Activated CD4-positive, CD25-positive, alpha-beta regulatory T cell treated with anti-CD3 and anti-CD28 coated beads, Interleukin-2, amount 50 U/mL, for 24 hours (primary cell): ENCODE results near the gene SLC25A26.
"Not testable (repeated sequence)": the region's sequence is repeated elsewhere in the genome, so short reads cannot be mapped to it uniquely, and the experiment has no call there.

Experiments used
- ATAC-seq, 2 donors: fragments of 150-1000 bp; cut with Tn5 transposase; one replicate each; pipeline ENCODE4 v1.10.0; 2021; ENCODE audit warnings: mild to moderate bottlenecking in 1 of 2, moderate library complexity in 1 of 2

The SLC25A26 gene

DNA sequence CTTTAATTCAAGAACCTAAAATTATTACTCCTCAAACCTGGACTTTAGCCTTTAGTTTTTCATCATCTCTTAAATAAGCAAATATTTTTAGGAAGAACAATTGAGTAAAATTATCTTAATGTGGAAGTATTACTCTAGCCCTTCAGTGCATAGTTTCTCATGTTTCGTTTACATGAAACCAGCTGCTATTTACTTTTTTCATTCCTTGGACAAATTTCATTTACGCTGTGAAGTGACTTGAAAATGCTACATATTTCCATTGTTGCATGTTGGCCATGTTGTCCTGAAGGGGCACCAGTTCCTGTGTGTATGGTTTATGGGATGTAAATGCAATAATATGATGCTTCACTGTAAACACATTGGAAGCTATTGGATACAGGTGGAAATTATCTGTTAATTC is 49.9 kb downstream of the SLC25A26 start:
- ATAC-seq, result no peak

DNA sequence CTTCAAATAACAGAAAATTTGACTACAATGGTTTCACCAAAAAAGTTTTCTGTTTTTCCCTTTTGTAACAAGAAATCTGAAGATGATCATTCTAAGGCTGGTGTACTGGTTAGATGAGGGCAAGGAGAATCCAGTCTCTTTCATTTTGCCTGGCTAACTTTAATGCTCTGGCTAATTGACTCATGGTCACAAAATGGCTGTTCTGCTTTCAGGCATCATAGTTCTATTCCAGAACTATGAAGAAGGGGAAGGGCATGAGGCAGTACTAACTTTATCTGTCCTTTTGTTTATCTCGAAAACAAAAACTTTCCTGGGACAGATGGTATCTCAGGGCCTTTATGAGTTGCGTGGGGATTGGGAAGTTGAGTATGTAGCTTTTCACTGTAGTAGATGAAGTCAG is 50.4 kb downstream of the SLC25A26 start:
- ATAC-seq, result no peak

DNA sequence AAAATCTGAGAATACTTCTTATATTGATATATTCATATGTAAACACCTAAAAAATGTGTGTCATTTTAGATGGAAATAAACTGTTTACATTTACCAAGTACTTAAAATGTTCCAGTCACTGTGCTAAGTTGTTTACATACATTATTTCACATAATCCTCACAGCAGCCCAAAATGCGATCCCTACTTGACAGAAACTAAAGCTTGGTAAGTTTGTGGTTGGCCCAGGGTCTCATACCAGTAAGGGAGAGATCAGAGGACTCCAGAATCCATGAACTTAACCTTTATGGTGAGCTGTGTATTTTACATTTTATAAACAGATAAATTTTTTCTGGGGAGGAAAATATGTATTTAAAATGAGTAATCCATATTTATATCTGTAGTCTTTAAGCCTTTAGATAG is 51.2 kb downstream of the SLC25A26 start:
- no peak for ATAC-seq

DNA sequence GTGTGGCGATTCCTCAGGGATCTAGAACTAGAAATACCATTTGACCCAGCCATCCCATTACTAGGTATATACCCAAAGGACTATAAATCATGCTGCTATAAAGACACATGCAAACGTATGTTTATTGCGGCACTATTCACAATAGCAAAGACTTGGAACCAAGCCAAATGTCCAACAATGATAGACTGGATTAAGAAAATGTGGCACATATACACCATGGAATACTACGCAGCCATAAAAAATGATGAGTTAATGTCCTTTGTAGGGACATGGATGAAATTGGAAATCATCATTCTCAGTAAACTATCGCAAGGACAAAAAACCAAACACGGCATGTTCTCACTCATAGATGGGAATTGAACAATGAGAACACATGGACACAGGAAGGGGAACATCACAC is 54.0 kb downstream of the SLC25A26 start:
- ATAC-seq, result not testable (repeated sequence)

DNA sequence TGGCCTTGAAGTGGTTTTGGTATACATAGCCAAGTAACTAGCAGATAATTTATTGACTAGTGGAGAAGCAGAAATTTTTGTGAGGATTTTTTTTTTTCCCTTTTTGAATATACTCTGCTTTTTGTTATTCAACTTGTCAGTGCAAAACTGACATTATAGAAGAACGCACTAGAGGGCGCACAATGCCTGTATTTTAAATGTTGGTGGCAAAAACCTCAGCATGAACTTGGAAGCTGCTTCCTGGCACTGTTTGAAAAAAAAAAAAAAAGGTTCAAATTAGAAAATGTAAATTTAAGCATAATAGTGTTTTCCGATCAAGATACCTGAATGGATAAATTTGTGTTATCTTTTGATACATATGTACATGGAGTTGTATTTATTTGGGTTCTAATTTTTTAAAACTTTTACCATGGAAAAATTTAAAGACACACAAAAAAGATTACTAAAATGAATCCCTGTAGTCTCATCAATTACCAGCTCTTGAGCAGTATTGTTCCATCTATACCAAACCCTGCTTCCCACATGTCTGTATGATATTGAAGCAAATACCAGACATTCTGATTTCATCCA is 56.0 kb downstream of the SLC25A26 start:
- peak in 1 of 2 donors; percentile 49 for ATAC-seq

DNA sequence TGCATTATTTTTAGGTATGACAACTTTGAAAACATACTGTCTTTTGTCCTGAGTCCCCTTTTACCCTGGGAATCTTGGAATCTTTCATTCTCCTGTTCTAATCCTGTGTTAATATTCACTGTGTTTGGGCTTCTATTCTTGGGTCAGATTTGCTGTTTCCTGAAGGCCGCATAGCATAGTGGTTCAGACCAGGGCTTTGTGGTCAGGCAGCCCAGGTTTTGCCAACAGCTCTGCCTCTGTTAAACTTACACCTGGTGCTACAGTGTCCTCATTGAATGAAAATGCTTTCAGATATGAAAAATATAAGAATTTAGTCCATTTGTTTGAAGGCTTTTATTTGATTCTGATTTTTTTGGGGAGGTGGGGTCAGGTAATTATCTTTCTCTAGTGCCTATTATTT is 58.4 kb downstream of the SLC25A26 start:
- ATAC-seq, result no peak

DNA sequence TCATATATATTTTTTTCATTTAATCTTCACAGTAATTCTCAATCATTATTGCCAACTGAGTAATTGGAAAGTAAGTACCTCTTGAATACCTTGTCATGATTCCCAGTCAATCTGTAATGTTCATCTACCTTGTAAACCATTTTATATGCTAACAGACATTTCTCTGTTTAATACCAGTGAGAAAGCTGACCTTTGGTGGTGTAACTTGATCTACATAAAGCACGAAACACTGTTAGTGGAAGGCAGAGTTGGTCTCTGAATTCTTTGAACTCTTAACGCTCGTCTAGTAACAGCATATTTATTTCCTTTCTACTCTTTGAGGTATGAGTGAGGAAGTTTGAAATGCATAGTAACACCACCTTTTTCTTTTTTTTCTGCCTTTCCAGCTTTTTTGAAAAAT is 59.5 kb downstream of the SLC25A26 start:
- no peak for ATAC-seq

DNA sequence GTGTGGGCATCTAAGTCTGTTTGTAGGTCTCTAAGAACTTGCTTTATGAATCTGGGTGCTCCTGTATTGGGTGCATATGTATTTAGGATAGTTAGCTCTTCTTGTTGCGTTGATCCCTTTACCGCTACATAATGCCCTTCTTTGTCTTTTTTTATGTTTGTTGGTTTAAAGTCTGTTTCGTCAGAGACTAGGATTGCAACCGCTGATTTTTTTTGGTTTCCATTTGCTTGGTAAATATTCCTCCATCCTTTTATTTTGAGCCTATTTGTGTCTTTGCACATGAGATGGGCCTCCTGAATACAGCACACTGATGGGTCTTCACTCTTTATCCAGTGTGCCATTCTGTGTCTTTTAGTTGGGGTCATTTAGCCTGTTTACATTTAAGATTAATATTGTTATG is 71.1 kb downstream of the SLC25A26 start:
- ATAC-seq, result not testable (repeated sequence)

DNA sequence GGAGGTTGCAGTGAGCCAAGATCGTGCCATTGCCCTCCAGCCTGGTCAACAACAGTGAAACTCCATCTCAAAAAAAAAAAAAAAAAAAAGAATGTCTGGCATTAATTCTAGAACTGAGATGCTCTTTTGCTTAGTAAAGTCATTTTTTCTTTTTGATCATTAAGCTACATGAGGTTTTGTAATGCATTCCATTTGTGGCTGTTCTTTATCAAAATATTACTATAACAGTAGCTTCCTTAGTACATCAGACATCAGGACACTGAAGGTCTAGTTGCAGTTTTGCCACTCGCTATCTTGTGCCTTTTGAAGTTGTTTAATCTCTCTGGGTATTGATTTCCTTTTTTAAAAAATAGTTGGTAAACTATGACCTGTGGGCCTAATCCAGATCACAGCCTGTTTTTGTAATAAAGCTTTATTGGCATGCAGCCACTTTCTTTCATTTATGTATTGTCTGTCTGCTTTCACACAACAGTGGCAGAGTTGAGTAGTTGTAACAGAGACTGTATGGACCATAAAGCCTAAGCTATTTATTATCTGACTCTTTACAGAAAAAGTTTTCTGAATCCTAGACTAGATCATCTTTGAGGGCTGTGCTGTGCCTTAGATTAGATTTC is 76.6 kb downstream of the SLC25A26 start:
- ATAC-seq, result no peak

DNA sequence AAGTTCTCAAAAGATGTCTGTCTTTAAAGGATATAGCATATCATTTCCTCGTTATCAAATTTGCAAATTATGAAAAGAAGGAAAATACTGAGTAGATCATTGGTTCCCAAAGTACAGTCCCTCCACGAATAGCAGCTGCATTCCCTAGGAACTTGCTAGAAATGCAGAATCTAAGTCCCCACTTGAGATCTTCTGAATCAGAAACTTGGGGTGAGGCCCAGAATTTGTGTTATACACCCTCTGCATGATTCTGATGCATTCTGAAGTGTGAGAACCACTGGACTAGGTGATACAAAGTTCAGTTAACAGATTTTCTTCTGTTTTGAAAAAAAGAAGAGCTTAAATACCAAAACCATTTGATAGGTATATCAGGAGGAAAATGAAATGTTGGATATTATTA is 77.1 kb downstream of the SLC25A26 start:
- ATAC-seq, result no peak

DNA sequence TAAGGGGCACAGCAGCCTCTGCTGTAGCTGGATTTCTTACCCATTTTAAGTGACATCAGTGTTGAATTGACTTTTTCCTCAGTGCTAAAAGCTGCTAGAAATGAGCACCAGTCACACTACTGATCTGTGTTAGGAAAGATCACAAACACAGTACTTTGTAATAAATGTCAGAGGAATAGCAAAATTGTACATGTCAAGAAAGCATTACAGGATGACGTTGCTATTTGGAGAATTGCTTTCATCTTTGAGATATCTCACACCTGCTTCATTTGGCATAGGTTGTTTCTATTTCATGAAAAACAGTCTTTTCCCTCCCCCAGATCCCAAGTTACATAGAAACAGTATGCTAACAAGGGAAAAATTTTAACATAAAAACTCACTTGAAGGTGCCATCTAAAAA is 77.8 kb downstream of the SLC25A26 start:
- peak in 1 of 2 donors; percentile 3 for ATAC-seq

DNA sequence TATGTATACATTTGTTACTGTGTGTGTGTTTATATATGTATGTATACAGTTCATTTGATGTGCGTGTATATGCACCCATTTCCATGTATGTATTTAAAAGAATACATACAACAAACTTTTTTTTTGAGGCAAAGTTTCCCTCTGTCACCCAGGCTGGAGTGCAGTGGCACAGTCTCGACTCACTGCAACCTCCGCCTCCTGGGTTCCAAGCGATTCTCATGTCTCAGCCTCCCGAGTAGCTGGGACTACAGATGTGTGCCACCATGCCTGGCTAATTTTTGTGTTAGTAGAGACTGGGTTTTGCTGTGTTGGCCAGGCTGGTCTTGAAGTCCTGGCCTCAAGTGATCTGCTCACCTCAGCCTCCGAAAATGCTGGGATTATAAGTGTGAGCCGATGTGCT is 78.3 kb downstream of the SLC25A26 start:
- not testable (repeated sequence) for ATAC-seq

DNA sequence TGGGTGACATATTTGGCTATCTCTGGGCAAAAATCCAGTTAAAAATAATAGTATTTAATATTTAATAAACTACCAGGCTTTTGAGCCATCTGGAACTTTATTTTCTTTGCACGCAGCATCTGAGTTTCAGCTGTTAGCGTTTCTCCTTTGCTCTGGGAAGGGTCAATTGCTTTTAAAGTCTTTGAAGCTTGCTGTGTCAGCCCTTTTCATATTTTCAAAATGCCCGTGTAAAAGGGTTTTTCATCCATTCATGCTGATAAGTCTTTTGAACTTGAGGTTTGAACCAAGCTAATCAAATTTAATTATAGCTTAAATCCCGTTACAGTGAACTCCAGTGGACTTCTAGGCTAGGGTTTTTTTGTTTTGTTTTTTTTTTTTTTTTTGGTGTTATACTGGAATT is 79.1 kb downstream of the SLC25A26 start:
- no peak for ATAC-seq

DNA sequence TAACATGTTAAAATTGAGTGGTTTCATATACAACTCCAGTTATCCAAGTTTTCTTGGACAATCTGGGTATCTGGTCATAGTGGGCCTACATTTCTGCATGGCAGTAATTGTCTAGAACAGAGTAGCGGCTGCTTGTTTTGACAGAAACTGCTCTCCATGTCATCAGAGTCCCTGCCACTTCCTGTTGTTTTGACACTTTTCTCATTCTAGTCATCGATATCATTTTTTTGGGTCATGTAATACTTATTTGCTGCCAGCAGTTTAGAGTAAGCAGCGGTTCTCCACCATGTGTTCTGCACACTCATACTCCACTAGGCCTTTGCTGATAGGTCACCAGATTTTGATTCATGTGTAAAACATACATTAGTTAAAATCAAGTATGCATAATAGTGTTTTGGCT is 81.5 kb downstream of the SLC25A26 start:
- ATAC-seq, result peak; percentile 79 to 80

DNA sequence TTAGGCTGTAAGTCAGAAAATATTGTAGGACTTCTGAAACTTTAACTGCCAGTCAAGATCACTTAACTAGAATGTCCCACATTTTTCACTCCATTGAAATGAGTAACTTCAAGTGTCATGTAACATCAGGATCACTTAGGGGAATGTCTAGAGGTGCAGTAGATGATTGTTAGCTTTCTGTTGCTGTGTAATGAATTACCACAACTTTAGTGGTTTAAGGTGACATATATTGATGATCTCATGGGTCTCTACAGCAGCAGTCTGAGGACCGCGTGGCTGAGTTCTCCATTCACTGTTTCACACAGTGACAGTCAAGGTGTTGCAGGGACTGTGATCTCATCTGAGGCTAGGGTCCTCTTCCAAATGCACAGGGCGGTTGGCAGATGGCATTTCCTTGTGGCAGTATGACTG is 82.7 kb downstream of the SLC25A26 start:
- ATAC-seq, result peak; percentile 83 to 84

DNA sequence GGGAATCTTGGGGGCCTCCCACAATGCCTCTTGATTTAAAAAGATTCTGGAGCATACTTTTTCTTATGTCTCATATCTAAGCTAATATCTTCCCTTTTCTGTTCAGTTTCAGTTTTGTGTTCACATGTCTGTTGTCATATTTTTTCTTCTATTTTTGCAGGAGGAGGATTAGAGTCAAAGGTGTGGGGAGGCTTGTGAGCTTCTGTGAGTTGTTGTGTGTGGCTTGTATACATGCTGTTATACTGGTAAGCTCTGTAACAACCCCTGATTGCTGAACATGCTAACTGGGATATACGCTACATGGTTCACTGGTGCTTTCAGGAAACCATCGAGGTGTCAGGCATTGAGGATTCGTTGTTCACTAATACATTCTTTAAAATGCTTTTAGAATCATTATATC is 83.5 kb downstream of the SLC25A26 start:
- peak in 1 of 2 donors; percentile 7 for ATAC-seq

DNA sequence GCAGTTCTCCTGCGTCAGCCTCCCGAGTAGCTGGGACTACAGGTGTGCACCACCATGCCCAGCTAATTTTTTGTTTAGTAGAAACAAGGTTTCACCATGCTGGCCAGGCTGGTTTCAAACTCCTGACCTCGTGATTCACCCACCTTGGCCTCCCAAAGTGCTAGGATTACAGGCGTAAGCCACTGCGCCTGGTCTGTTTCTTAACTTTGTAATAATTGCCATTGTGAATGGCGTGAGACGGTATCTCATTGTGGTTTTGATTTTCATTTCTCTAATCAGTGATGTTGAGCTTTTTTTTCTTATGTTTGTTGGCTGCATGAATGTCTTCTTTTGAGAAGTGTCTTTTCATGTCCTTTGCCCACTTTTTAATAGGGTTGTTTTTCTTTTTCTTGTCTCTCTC is 85.3 kb downstream of the SLC25A26 start:
- not testable (repeated sequence) for ATAC-seq

DNA sequence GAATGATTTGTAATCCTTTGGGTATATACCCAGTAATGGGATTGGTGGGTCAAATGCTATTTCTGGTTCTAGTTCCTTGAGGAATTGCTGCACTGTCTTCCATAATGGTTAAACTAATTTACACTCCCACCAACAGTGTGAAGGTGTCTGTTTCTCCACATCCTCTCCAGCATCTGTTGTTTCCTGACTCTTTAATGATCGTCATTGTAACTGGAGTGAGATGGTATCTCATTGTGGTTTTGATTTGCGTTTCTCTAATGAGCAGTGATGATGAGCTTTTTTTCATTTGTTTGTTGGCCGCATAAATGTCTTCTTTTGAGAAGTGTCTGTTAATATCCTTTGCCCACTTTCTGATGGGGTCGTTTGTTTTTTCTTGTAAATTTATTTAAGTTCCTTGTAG is 86.2 kb downstream of the SLC25A26 start:
- ATAC-seq, result not testable (repeated sequence)

DNA sequence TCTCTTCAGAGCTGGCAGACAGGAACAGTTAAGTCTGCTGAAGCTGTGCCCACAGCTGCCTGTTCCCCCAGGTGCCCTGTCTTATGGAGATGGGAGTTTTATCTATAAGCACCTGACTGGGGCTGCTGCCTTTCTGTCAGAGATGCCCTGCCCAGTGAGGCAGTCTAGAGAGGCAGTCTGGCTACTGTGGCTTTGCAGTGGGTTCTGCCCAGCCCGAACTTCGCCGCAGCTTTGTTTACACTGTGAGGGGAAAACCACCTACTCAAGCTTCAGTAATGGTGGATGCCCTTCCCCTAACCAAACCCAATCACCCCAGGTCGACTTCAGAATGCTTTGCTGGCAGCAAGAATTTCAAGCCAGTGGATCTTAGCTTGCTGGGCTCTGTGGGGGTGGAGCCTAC is 91.2 kb downstream of the SLC25A26 start:
- peak in 1 of 2 donors; percentile 30 for ATAC-seq

DNA sequence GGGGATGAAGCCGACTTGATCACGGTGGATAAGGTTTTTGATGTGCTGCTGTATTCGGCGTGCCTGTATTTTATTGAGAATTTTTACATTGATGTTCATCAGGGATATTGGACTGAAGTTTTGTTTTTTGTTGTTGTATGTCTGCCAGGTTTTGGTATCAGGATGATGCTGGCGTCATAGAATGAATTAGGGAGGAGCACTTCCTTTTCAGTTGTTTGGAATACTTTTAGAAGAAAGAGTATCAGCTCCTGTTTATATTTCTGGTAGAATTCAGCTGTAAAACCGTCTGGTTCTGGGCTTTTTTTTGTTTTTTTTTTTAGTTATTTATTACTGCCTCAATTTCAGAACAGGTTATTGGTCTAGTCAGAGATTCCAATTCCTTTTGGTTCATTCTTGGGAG is 93.7 kb downstream of the SLC25A26 start:
- ATAC-seq, result no peak

DNA sequence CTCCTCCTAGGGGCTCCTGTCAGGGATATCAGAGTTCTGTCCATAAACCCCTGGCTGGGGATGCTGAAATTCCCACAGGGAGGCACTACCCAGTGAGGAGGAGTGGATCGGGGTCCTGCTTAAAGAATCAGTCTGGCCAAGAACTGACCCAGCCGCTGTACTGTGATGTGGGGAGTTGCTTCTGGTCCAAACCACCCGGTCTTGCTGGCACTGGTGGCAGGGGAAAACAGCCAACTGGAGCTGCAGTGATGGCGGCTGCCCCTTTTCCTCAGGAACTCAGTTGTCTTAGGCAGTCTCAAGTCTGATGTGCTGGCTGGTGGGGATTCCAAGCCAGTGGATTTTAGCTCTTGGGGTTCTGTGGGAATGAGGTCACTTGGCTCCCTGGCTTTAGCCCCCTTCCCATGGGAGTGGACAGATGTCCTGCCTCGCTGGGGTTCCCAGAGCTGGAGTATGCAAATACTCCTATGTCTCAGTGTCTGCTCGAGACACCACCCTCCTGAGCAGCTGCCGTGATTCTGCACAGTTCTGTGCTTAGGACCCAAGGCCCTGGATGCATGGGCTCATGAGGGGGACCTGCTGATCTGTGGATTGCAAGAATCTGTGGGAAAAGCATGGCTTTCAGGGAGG is 97.1 kb downstream of the SLC25A26 start:
- ATAC-seq, result no peak

DNA sequence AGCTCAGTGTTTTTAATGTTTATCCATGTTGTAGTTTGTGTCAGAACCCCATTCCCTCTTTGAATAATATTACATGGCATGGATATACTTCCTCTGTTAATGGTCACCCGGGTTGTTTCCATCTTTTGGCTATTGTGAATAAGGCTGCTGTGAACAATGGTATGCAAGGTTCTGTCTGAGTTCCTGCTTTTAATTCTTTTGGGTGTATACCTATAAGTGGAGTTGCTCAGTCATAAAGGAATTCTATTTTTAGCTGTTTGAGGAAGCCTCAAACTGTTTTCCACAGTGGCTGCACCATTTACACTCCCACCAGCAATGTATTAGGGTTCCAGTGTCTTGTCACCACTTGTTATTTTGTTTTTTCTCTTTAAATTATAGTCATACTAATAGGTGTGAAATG is 99.6 kb downstream of the SLC25A26 start:
- ATAC-seq, result no peak

DNA sequence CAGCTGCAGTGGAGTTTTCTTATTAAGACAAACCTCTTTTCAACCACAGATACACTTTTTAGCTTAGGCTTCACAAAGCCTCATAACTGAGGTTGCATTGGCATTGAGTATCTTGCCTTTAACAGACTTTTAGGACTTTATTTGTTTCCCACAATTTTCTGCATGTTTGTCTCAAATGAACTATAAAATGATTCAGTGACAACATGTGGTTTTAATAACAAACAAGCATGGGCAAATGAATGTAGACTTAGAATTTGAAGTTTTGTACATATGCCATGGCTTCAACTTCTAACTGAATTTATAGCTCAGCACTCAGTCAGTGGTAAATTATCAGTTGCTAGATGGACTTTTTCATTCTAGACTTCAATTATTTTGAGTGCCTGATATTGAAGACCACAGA is 101.6 kb downstream of the SLC25A26 start:
- no peak for ATAC-seq

DNA sequence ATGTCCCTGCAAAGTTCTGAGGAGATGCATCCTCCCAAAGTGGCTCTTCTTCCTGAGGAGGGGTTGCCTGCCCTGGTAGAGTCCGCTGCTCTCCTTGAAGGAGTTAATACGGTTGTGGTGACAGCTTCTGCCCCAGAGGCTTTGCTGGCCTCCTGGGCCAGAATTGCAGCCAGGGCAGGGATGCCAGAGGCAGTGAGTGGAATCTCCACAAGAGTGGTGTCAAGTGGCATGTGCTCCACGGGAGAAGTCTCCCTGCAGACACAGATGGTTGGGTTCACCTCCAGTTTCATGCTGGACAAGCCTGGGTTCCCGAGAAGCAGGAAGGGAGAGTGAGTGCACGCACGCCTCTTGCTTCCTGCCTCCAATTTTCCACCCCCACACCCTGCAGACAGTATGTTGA is 105.5 kb downstream of the SLC25A26 start:
- ATAC-seq, result no peak

DNA sequence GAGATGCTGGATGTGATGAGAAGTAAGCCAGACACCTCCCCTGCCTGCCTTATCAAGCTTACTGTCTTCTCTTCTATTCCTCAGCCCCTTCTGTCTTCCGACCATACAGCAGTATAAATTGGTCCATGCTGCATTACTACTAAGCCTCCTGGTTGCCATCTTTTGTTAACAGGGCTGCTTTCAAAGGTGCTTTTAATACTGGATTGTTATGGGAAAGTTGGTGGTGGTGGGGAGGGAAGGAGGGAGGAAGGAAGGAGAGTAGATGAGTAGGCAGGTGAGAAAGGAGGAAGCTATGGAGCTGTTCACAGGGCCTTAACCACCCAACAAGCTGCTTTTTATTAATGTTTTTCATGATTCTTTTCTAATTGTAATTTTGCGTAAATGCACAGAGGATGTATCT is 114.9 kb downstream of the SLC25A26 start:
- no peak for ATAC-seq
